BJ (cell line): Measurements from ENCODE around the gene KCND2. TPM values are rescaled to one million over a fixed set of nuclear protein-coding genes. Genes with fewer than 3 reads are reported as not detected.

ENCODE experiments used
- CTCF ChIA-PET: fragments of 350-600 bp; formaldehyde crosslinking; extraction: SDS; loops from one replicate; lab custom pipeline; 2021; ENCODE audit warnings: antibody characterized with exemption, inconsistent platforms; lab: Yijun Ruan, JAX
- POLR2A ChIA-PET: fragments of 300-600 bp; sonication (Branson Sonifier 250); formaldehyde crosslinking; extraction: SDS; loops from one replicate; lab custom pipeline; 2021; ENCODE audit warnings: antibody characterized with exemption; lab: Charles Lee
- DNase-seq: peaks from one replicate; pipeline ENCODE4 v3.0.0-alpha.2; 2011; ENCODE audit warnings: low read depth
- H3K27me3 ChIP-seq: 2 replicates; pipeline ENCODE4 v1.6.0; 2011; ENCODE audit warnings: low read length; ENCODE audit not compliant: control insufficient read depth, insufficient read depth
- H3K36me3 ChIP-seq: 2 replicates; pipeline ENCODE4 v1.5.1; 2011; ENCODE audit warnings: low read length; ENCODE audit not compliant: control insufficient read depth, insufficient read depth
- H3K4me3 ChIP-seq: 2 replicates; pipeline ENCODE4 v1.5.1; 2011; ENCODE audit warnings: low read depth, mild to moderate bottlenecking, control low read depth, low read length
- CTCF ChIP-seq: IDR thresholded peaks from 2 replicates; pipeline ENCODE4 v1.5.1; 2011; ENCODE audit warnings: low read depth, mild to moderate bottlenecking, control low read depth, inconsistent platforms, low read length, moderate library complexity; ENCODE audit not compliant: insufficient read depth
- polyA plus RNA-seq: library from polyadenylated mRNA; depleted of rRNA; stranded (reverse); fragments of >200 nt; gene quantifications from 2 replicates; pipeline ENCODE4 v1.2.3, GENCODE V29; 2011

The KCND2 gene
- polyA plus RNA-seq, 1 experiment = not detected

GRCh38 chr7:120724955-120725354 lies 452.0 kb downstream of the KCND2 start:
- CTCF ChIA-PET = interaction anchor here (0.8 to 1.8 kb wide), 7 partner anchors 9 to 40 kb away, joined by 3 to 6 read pairs (median 3); no protein-coding TSS in a partner anchor
- Histone ChIP-seq H3K36me3 (no peaks in the 10 kb centered on the region), H3K27me3 (no peaks in the 10 kb centered on the region), H3K4me3 (no peak overlapping the region)
- POLR2A ChIA-PET = no interaction called here
- DNase-seq = no peak
- TF ChIP-seq CTCF = no peak

GRCh38 chr7:120725376-120726039 lies 452.5 kb downstream of the KCND2 start:
- CTCF ChIA-PET = interaction anchor here (0.7 to 1.8 kb wide), 9 partner anchors 8 to 39 kb away, joined by 3 to 6 read pairs (median 3); no protein-coding TSS in a partner anchor
- no peak overlapping the region for H3K4me3 ChIP-seq
- H3K36me3 ChIP-seq = no peaks in the 10 kb centered on the region
- no peaks in the 10 kb centered on the region for H3K27me3 ChIP-seq
- DNase-seq = no peak
- TF ChIP-seq CTCF = peak; percentile 69
- POLR2A ChIA-PET = no interaction called here

GRCh38 chr7:120729245-120729644 lies 456.3 kb downstream of the KCND2 start:
- no peak for DNase-seq
- no peak for TF ChIP-seq CTCF
- POLR2A ChIA-PET = no interaction called here

GRCh38 chr7:120731271-120731670 lies 458.3 kb downstream of the KCND2 start:
- Histone ChIP-seq H3K36me3 (no peaks in the 10 kb centered on the region), H3K27me3 (no peaks in the 10 kb centered on the region), H3K4me3 (no peak overlapping the region)
- ChIA-PET POLR2A (no interaction called here), CTCF (no interaction called here)
- no peak for TF ChIP-seq CTCF
- no peak for DNase-seq

More at GRCh38 chr7:120729245-120729644, 456.3 kb downstream of the KCND2 start:
- CTCF ChIA-PET = no interaction called here
- no peak overlapping the region for H3K4me3 ChIP-seq
- H3K27me3 ChIP-seq = no peaks in the 10 kb centered on the region
- no peaks in the 10 kb centered on the region for H3K36me3 ChIP-seq

GRCh38 chr7:120732256-120732655 lies 459.3 kb downstream of the KCND2 start:
- Histone ChIP-seq H3K27me3 (no peaks in the 10 kb centered on the region), H3K4me3 (no peak overlapping the region), H3K36me3 (no peaks in the 10 kb centered on the region)
- POLR2A ChIA-PET = no interaction called here
- CTCF ChIA-PET = no interaction called here
- no peak for DNase-seq
- TF ChIP-seq CTCF = no peak
